Activated naive CD8-positive, alpha-beta T cell treated with anti-CD3 and anti-CD28 coated beads, Interleukin-2, amount 10 ng/mL, durations not matched to agents 7 days and 5 days (primary cell): ENCODE data around the gene HSCB. TPM values are rescaled to one million over a fixed set of nuclear protein-coding genes. Genes with fewer than 3 reads are reported as not detected.
"Not testable (repeated sequence)": the region's sequence is repeated elsewhere in the genome, so short reads cannot be mapped to it uniquely, and the experiment has no call there.

Experiments used
- ATAC-seq: fragments of 150-1000 bp; cut with Tn5 transposase; one replicate; pipeline ENCODE4 v1.10.0; 2021; ENCODE audit warnings: low read depth, moderate library complexity
- POLR2A ChIA-PET: fragments of 350-600 bp; sonication (Branson Sonifier 250); formaldehyde crosslinking; loops from one replicate; lab custom pipeline; 2021; ENCODE audit warnings: antibody characterized with exemption; lab: Charles Lee
- DNase-seq: peaks from one replicate; pipeline ENCODE4 v3.0.0; 2021
- H3K27ac Mint-ChIP-seq: one replicate; pipeline ENCODE4 v1.8.0; 2022; ENCODE audit warnings: mild to moderate bottlenecking, mixed read lengths
- H3K27me3 Mint-ChIP-seq: one replicate; pipeline ENCODE4 v1.8.0; 2022; ENCODE audit warnings: mild to moderate bottlenecking, moderate library complexity, mixed read lengths
- H3K36me3 Mint-ChIP-seq: one replicate; pipeline ENCODE4 v1.8.0; 2021; ENCODE audit warnings: mild to moderate bottlenecking, mixed read lengths
- H3K4me1 Mint-ChIP-seq: one replicate; pipeline ENCODE4 v1.8.0; 2021; ENCODE audit warnings: mixed read lengths
- H3K4me3 Mint-ChIP-seq: one replicate; pipeline ENCODE4 v1.8.0; 2022; ENCODE audit warnings: mild to moderate bottlenecking, moderate library complexity, mixed read lengths
- H3K9me3 Mint-ChIP-seq: one replicate; pipeline ENCODE4 v1.8.0; 2021; ENCODE audit warnings: mixed read lengths
- total RNA-seq, 2 experiments: library from RNA; stranded (reverse); gene quantifications; one replicate each; pipeline ENCODE4 v1.2.3, GENCODE V29; 2021

The HSCB gene
- total RNA-seq, 2 experiments from 2014 or later: 15.1 to 18.1 TPM

DNA sequence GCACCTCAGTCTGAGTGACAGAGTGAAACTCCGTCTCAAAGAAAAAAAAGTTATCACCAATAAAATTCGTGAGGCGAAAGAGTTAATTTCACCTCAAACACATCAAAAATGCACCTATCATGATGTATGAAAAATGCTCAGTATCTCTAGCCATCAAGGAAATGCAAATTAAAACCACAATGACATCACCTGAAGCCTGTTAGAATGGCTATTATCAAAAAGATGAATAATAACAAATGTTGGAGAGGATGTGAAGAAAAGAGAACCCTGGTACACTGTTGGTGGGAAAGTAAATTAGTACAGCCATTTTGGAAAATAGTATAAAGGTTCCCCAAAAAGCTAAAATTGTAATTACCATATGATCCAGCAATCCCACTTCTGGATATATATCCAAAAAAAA, 23.8 kb upstream of the HSCB start:
- Mint-ChIP-seq H3K36me3 (peaks cover 35% of the 10 kb centered on the region), H3K27me3 (no peaks in the 10 kb centered on the region), H3K27ac (no peak overlapping the region), H3K9me3 (no peaks in the 10 kb centered on the region), H3K4me3 (no peak overlapping the region), H3K4me1 (peaks cover 18% of the 10 kb centered on the region)
- POLR2A ChIA-PET: no interaction called here
- DNase-seq (no peak), ATAC-seq (no peak)

DNA sequence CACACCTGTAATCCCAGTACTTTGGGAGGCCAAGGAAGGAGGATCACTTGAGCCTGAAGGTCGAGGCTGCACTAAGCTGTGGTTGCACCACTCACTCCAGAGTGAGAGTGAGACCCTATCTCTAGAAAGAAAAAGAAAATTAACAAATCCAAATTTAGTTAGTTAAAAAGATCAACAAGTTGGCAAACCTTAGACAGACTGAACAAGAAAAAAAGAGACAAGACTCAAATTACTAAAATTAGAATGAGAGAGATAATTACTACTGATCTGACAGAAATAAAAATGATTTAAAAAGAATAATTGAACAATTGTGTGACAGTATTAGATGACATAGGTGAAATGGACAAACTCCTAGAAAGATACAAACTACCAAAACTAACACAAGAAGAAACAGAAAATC, 13.8 kb upstream of the HSCB start:
- peaks cover 10% of the 10 kb centered on the region for H3K4me1 Mint-ChIP-seq
- ATAC-seq (no peak), DNase-seq (no peak)
- POLR2A ChIA-PET: no interaction called here
- peaks cover 40% of the 10 kb centered on the region for H3K36me3 Mint-ChIP-seq
- no peak overlapping the region for H3K4me3 Mint-ChIP-seq
- H3K27ac Mint-ChIP-seq: no peak overlapping the region
- H3K27me3 Mint-ChIP-seq: no peaks in the 10 kb centered on the region
- no peaks in the 10 kb centered on the region for H3K9me3 Mint-ChIP-seq

DNA sequence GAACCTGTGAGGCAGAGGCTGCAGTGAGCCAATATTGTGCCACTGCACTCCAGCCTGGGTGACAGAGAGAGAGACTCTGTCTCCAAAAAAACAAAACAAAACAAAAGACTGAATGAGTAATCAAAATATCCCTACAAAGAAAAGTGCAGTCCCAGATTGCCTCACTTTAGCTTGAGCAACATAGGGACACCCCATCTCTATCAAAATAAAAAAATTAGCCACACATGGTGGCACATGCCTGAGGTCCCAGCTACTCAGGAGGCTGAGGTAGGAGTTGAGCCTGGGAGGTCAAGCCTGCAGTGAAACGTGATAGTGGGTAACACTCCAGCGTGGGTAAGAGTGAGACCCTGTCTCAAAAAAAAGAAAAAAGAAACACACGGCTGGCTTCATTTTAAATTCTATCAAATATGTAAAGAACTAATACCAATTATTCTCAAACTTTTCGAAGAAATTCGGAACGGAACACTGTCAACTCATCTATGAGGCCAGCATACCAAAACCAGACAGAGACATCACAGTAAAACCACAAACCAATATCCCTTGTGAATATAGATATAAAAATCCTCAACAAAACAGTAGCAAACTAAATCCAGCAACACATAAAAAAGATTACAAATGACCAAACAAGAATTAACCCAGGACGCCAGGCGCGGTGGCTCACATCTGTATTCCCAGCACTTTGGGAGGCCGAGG, 13.1 kb upstream of the HSCB start:
- POLR2A ChIA-PET: no interaction called here
- Mint-ChIP-seq H3K4me1 (peaks cover 10% of the 10 kb centered on the region), H3K9me3 (no peaks in the 10 kb centered on the region), H3K27me3 (no peaks in the 10 kb centered on the region), H3K4me3 (no peak overlapping the region), H3K27ac (no peak overlapping the region), H3K36me3 (peaks cover 38% of the 10 kb centered on the region)
- DNase-seq (no peak), ATAC-seq (no peak)

DNA sequence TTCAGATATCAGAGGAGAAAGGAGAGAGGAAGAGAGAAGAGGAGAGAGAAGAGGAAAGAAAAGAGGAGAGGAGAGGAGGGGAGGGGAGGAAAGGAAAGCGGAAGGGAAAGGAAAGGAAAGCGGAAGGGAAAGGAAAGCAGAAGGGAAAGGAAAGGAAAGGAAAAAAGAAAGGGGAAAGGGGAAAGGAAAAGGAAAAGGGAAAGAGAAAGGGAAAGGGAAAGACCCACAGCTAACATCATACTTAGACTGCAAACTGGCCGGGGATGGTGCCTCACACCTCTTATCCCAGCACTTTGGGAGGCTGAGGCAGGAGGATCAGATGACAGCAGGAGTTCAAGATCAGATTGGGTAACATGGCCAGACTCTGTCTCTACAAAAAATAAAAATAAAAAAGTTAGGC, 11.7 kb upstream of the HSCB start:
- DNase-seq: no peak
- Mint-ChIP-seq H3K9me3 (no peaks in the 10 kb centered on the region), H3K36me3 (peaks cover 26% of the 10 kb centered on the region), H3K4me3 (no peak overlapping the region), H3K27ac (no peak overlapping the region), H3K4me1 (peaks cover 10% of the 10 kb centered on the region), H3K27me3 (no peaks in the 10 kb centered on the region)
- no peak for ATAC-seq
- POLR2A ChIA-PET: no interaction called here

DNA sequence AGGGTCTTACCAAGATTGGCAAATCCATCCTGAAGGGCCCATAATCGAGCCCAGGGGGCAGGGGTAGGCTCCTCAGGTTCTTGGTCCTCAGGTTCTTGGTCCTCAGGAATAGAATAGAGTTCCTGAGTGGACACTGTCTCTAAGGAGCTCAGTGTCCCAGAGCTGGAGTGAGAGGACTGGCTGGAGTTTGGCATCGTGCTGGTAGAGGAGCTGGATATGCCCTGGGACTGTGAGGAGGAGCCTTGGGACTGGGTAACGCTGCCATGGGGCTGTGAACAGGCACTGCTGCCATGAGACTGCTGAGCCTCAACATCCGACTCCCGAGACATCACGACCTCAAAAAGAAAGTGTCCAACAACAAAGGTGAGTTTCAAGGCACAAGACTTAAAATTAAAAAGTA, 7.4 kb upstream of the HSCB start:
- peaks cover 14% of the 10 kb centered on the region for H3K36me3 Mint-ChIP-seq
- DNase-seq: no peak
- H3K9me3 Mint-ChIP-seq: no peaks in the 10 kb centered on the region
- no peak overlapping the region for H3K4me3 Mint-ChIP-seq
- H3K27ac Mint-ChIP-seq: no peak overlapping the region
- POLR2A ChIA-PET: interaction anchor here (0.6 kb wide), 1 partner anchor 16 kb away, joined by 6 read pairs; no protein-coding TSS in a partner anchor
- ATAC-seq: no peak
- peaks cover 6% of the 10 kb centered on the region for H3K4me1 Mint-ChIP-seq
- H3K27me3 Mint-ChIP-seq: no peaks in the 10 kb centered on the region

DNA sequence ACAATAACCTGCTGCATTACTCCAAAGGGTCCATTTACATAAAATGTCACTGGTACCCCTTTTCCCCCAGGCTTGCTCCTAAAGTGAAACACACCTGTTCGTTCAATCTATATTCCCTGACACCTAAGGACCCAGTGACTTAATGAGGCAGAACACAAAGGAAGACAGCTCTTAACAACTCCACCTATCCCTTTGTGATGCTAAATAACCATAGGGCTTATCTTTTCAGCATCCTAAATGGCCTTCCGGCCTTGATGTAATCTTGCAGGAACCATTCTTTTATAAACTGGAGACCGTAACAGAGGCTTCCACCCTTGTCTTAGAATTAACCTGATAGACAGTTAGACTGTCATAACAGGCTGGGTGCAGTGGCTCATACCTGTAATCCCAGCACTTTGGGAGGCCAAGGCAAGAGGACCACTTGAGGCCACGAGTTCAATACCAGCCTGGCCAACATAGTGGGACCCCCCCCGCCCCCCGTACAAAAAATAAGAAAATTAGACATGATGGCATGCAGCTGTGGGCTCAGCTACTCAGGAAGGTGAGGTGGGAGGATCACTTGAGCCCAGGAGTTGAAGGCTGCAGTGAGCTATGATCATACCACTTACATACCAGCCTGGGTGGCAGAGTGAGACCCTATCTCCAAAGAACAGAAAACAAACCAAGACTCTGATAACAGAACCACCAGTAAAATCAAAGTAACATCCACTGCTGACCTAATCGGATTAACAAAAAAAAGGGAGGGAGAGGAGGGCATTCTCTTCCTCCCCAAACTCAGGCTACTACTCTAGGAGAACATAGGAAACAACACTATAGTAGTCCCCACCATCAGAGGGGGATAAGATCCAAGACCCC, 5.3 kb upstream of the HSCB start:
- peaks cover 14% of the 10 kb centered on the region for H3K36me3 Mint-ChIP-seq
- H3K4me1 Mint-ChIP-seq: peaks cover 11% of the 10 kb centered on the region
- POLR2A ChIA-PET: interaction anchor here (0.6 to 0.7 kb wide), 2 partner anchors 28 to 818 kb away, joined by 3 to 5 read pairs; no protein-coding TSS in a partner anchor
- no peak overlapping the region for H3K27ac Mint-ChIP-seq
- H3K4me3 Mint-ChIP-seq: no peak overlapping the region
- DNase-seq: no peak
- H3K27me3 Mint-ChIP-seq: no peaks in the 10 kb centered on the region
- no peak for ATAC-seq
- H3K9me3 Mint-ChIP-seq: no peaks in the 10 kb centered on the region

DNA sequence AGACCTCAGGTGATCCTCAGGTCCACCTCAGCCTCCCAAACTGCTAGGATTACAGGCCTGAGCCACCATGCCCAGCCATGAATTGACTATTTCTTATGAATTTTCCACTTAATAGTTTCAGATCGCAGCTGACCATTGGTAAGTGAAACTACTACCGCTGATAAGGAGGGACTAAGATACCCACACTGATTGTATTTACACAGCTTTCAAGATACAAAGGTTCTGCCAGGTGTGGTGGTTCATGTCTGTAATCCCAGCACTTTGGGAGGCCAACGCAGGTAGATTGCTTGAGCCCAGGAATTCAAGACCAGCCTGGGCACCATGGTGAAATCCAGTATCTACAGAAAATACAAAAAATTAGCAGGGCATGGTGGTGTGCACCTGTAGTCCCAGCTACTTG, 4.1 kb upstream of the HSCB start:
- H3K9me3 Mint-ChIP-seq: no peaks in the 10 kb centered on the region
- no peaks in the 10 kb centered on the region for H3K27me3 Mint-ChIP-seq
- POLR2A ChIA-PET: no interaction called here
- H3K36me3 Mint-ChIP-seq: peaks cover 16% of the 10 kb centered on the region
- H3K4me1 Mint-ChIP-seq: peaks cover 13% of the 10 kb centered on the region
- no peak overlapping the region for H3K27ac Mint-ChIP-seq
- ATAC-seq (no peak), DNase-seq (no peak)
- H3K4me3 Mint-ChIP-seq: no peak overlapping the region

DNA sequence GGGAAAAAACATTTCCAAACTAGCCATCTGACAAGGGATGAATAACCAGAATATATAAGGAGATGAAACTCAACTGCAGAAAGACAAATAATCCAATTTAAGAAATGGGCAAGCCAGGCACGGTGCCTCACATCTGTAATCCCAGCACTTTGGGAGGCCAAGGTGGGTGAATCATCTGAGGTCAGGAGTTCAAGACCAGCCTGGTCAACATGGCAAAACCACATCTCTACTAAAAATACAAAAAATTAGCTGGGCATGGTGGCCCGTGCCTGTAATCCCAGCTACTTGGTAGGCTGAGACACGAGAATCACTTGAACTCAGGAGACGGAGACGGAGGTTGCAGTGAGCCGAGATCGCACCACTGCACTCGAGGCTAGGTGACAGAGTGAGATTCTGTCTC, 3.0 kb upstream of the HSCB start:
- H3K4me3 Mint-ChIP-seq, H3K27me3 Mint-ChIP-seq, POLR2A ChIA-PET, H3K27ac Mint-ChIP-seq, ATAC-seq, DNase-seq, H3K9me3 Mint-ChIP-seq: not testable (repeated sequence)
- peaks cover 25% of the 10 kb centered on the region for H3K4me1 Mint-ChIP-seq
- peaks cover 12% of the 10 kb centered on the region for H3K36me3 Mint-ChIP-seq

DNA sequence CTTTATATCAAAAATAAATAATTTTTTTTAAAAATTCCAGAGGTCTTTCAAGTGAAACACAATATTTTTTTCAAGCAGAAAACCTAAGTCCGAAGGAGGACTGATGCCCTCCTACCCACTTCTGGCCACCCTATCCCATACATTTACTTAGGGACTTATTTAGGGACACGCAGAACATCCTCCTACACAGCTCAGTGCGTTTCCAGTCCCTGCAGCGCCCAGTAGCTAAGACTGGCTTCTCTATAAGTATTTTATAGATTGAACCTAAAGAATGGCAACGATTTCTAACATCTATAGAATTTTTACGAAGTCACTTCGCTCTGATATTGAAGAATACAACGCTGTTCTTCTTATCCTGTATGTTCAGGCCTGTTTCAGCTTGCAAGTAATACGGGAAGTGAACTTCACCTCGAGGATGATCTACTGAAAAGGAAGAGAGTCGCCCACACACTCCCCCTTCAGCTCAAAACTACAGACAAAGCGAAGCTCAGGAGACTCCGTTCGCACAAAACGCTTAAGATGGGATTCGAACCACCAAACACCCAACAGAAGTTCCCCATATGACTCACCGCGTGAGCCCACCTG, 547 bp upstream of the HSCB start:
- no peaks in the 10 kb centered on the region for H3K9me3 Mint-ChIP-seq
- peak overlapping the region; percentile 76 for H3K27ac Mint-ChIP-seq
- POLR2A ChIA-PET: interaction anchor here (0.6 to 3.8 kb wide), 2 partner anchors 9 to 31 kb away, joined by 9 to 21 read pairs; partner anchors contain the start of gene CCDC117
- H3K4me3 Mint-ChIP-seq: peak overlapping the region; percentile 89
- no peaks in the 10 kb centered on the region for H3K27me3 Mint-ChIP-seq
- ATAC-seq (no peak), DNase-seq (no peak)
- peaks cover 30% of the 10 kb centered on the region for H3K4me1 Mint-ChIP-seq
- H3K36me3 Mint-ChIP-seq: peaks cover 24% of the 10 kb centered on the region

DNA sequence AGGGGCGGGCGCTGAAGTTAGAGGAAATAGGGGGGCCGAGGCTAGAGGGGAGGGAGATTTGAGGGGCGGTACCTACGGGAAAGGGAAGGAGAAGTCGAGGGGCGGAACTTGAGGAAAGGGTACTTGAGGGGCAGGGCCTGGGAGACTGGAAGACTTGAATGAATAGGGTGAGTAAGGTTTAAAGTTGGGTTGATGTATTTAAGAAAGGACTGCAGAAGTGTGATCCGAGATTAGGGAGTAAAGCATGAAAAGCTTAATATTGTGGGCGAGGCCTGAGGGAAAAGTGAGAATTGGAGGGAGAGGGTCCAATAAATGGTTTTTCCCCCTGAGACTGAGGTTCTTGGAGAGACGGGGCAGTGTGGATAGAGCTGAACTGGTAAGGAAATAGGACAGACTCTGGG, 723 bp downstream of the HSCB start:
- Mint-ChIP-seq H3K27me3 (no peaks in the 10 kb centered on the region), H3K36me3 (peaks cover 30% of the 10 kb centered on the region), H3K9me3 (no peaks in the 10 kb centered on the region), H3K4me3 (peak overlapping the region; percentile 89), H3K27ac (peak overlapping the region; percentile 76), H3K4me1 (peaks cover 32% of the 10 kb centered on the region)
- ATAC-seq (no peak), DNase-seq (no peak)
- POLR2A ChIA-PET: interaction anchor here (3.8 kb wide), 1 partner anchor 30 kb away, joined by 21 read pairs; the partner anchor contains the start of gene CCDC117

DNA sequence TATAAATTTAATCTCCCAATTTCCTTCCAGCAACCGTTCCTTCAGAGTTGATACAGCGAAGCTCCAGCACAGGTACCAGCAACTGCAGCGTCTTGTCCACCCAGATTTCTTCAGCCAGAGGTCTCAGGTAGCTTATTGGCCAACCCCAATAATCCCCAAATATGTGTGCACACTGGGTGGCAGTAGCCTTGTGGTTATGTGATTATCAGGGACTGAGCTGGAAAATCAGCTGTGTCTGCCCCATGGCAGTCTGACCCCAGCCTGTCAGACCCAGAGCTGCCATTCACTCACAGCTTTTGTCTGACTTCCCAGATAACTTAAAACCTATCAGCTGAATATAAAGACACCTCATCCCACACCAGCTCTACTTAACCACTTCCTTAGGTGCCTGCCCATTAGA, 2.0 kb downstream of the HSCB start:
- Mint-ChIP-seq H3K4me3 (peak overlapping the region; percentile 89), H3K9me3 (no peaks in the 10 kb centered on the region), H3K36me3 (peaks cover 34% of the 10 kb centered on the region), H3K27ac (no peak overlapping the region), H3K4me1 (peaks cover 34% of the 10 kb centered on the region), H3K27me3 (no peaks in the 10 kb centered on the region)
- POLR2A ChIA-PET: interaction anchor here (0.9 to 3.8 kb wide), 4 partner anchors 29 to 57 kb away, joined by 3 to 21 read pairs (median 3); partner anchors contain the start of genes CCDC117 and XBP1
- ATAC-seq (no peak), DNase-seq (no peak)

DNA sequence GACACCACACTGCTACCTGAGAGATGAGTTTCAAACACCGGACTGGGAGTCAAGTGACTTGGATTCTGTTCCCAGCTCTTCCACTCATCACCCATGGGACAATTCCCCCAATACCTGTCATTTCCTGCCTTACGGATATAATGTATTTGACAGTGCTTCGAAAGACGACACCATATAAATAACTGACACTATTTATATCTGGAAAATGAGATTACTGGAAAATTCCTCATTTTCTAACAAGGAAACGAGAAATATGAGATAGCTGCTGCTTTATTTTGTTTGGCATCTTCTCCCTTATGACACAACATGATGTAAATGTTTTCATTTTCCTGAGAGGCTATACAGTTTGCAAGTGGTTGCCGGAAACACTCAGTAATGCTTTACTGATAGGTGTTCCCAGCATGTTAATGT, 8.6 kb downstream of the HSCB start:
- Mint-ChIP-seq H3K36me3 (peaks cover 37% of the 10 kb centered on the region), H3K9me3 (peaks cover 2% of the 10 kb centered on the region), H3K27me3 (no peaks in the 10 kb centered on the region), H3K4me1 (peaks cover 23% of the 10 kb centered on the region), H3K4me3 (no peak overlapping the region), H3K27ac (no peak overlapping the region)
- POLR2A ChIA-PET: interaction anchor here (0.7 to 2.9 kb wide), 4 partner anchors 9 to 50 kb away, joined by 3 to 13 read pairs (median 8); partner anchors contain the start of genes CCDC117 and XBP1
- DNase-seq (no peak), ATAC-seq (no peak)

DNA sequence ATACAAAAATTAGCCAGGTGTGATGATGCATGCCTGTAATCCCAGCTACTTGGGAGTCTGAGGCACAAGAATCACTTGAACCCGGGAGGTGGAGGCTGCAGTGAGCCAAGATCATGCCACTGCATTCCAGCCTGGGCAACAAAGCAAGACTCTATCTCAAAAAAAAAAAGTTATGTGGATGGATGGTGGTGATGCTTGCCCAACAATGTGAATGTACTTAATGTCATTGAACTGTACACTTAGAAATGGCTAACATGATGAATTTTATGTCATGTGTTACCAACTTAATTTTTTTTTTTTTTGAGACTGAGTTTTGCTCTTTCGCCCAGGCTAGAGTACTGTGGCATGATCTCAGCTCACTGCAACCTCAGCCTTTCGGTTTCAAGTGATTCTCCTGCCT, 12.7 kb downstream of the HSCB start:
- ATAC-seq, POLR2A ChIA-PET, H3K27ac Mint-ChIP-seq, H3K27me3 Mint-ChIP-seq, H3K9me3 Mint-ChIP-seq, H3K4me1 Mint-ChIP-seq, DNase-seq, H3K4me3 Mint-ChIP-seq: not testable (repeated sequence)
- peaks cover 21% of the 10 kb centered on the region for H3K36me3 Mint-ChIP-seq
